Measurements from ENCODE around the gene GABRR3.

GABRR3 gene

GRCh38 chr3:97999103-97999502 is 36.0 kb downstream of the GABRR3 start:
- Histone ChIP-seq H3K27ac (ENCODE audit: low read length) (no peak overlapping the region), H3K4me3 (ENCODE audit: low read length) (no peak overlapping the region), H3K36me3 (replicated peaks; ENCODE audit: insufficient read depth, low read length) (no peaks in the 10 kb centered on the region), H3K27me3 (replicated peaks; ENCODE audit: insufficient read depth, low read length) (no peaks in the 10 kb centered on the region), H2AFZ (ENCODE audit: low read length) (no peak overlapping the region), H3K9ac (ENCODE audit: low read length) (no peak overlapping the region), H3K4me1 (ENCODE audit: low read length) (peaks cover 18% of the 10 kb centered on the region), H4K20me1 (ENCODE audit: insufficient read depth, low read length) (no peaks in the 10 kb centered on the region), H3K9me2 (replicated peaks; ENCODE audit: insufficient read depth, low read length) (no peaks in the 10 kb centered on the region), H3F3A (ENCODE audit: insufficient read depth, low read length) (peaks cover 2% of the 10 kb centered on the region; the same call in 1 of the 2 replicates), H3K79me2 (ENCODE audit: low read length) (no peaks in the 10 kb centered on the region), H3K9me3 (replicated peaks; ENCODE audit: insufficient read depth, low read length) (no peaks in the 10 kb centered on the region), H3K4me2 (ENCODE audit: low read depth, low read length) (no peak overlapping the region)
- DNase-seq, result no peak
- no peak for TF ChIP-seq EZH2phosphoT487 (IDR thresholded peaks at IDR 0.05; ENCODE audit: low read length)
- no peak for TF ChIP-seq EZH2 (optimal IDR thresholded peaks at IDR 0.05; ENCODE audit: low read depth, low read length)
- no peak for TF ChIP-seq CTCF (IDR thresholded peaks at IDR 0.05; ENCODE audit: low read length)

- no peak for DNase-seq
- Histone ChIP-seq H2AFZ (ENCODE audit: low read length) (no peak overlapping the region), H3K36me3 (replicated peaks; ENCODE audit: insufficient read depth, low read length) (no peaks in the 10 kb centered on the region), H3K4me2 (ENCODE audit: low read depth, low read length) (no peak overlapping the region), H4K20me1 (ENCODE audit: insufficient read depth, low read length) (no peaks in the 10 kb centered on the region), H3K4me1 (ENCODE audit: low read length) (no peaks in the 10 kb centered on the region), H3K9me2 (replicated peaks; ENCODE audit: insufficient read depth, low read length) (no peaks in the 10 kb centered on the region), H3K27ac (ENCODE audit: low read length) (no peak overlapping the region), H3K4me3 (ENCODE audit: low read length) (no peak overlapping the region), H3K9me3 (replicated peaks; ENCODE audit: insufficient read depth, low read length) (no peaks in the 10 kb centered on the region), H3K27me3 (replicated peaks; ENCODE audit: insufficient read depth, low read length) (no peaks in the 10 kb centered on the region), H3K79me2 (ENCODE audit: low read length) (no peaks in the 10 kb centered on the region), H3K9ac (ENCODE audit: low read length) (no peak overlapping the region), H3F3A (ENCODE audit: insufficient read depth, low read length) (no peaks in the 10 kb centered on the region)
- TF ChIP-seq EZH2 (optimal IDR thresholded peaks at IDR 0.05; ENCODE audit: low read depth, low read length), result no peak
- no peak for TF ChIP-seq CTCF (IDR thresholded peaks at IDR 0.05; ENCODE audit: low read length)
- no peak for TF ChIP-seq EZH2phosphoT487 (IDR thresholded peaks at IDR 0.05; ENCODE audit: low read length)
These were observed 38.1 kb downstream of the GABRR3 start for GRCh38 chr3:97996988-97997387.

- no peaks in the 10 kb centered on the region for H4K20me1 ChIP-seq (ENCODE audit: insufficient read depth, low read length)
- H3K4me1 ChIP-seq (ENCODE audit: low read length), result peaks cover 15% of the 10 kb centered on the region
- no peak for TF ChIP-seq EZH2 (optimal IDR thresholded peaks at IDR 0.05; ENCODE audit: low read depth, low read length)
- TF ChIP-seq CTCF (IDR thresholded peaks at IDR 0.05; ENCODE audit: low read length), result no peak
- no peak for TF ChIP-seq EZH2phosphoT487 (IDR thresholded peaks at IDR 0.05; ENCODE audit: low read length)
- DNase-seq, result no peak
- H3K9me2 ChIP-seq (replicated peaks; ENCODE audit: insufficient read depth, low read length), result no peaks in the 10 kb centered on the region
- no peaks in the 10 kb centered on the region for H3K9me3 ChIP-seq (replicated peaks; ENCODE audit: insufficient read depth, low read length)
- H3K79me2 ChIP-seq (ENCODE audit: low read length), result no peaks in the 10 kb centered on the region
- H3K9ac ChIP-seq (ENCODE audit: low read length), result no peak overlapping the region
- H3K4me3 ChIP-seq (ENCODE audit: low read length), result no peak overlapping the region
- H3K27me3 ChIP-seq (replicated peaks; ENCODE audit: insufficient read depth, low read length), result no peaks in the 10 kb centered on the region
- H3K27ac ChIP-seq (ENCODE audit: low read length), result no peak overlapping the region
- no peaks in the 10 kb centered on the region for H3F3A ChIP-seq (ENCODE audit: insufficient read depth, low read length)
- no peak overlapping the region for H3K4me2 ChIP-seq (ENCODE audit: low read depth, low read length)
- no peak overlapping the region for H2AFZ ChIP-seq (ENCODE audit: low read length)
- H3K36me3 ChIP-seq (replicated peaks; ENCODE audit: insufficient read depth, low read length), result no peaks in the 10 kb centered on the region
These were observed 40.7 kb downstream of the GABRR3 start for GRCh38 chr3:97994328-97994945.

All from MM.1S (cell line).